HepG2 (cell line): ENCODE data around the gene PSEN2. TPM values are rescaled to one million over a fixed set of nuclear protein-coding genes. Genes with fewer than 3 reads are reported as not detected.

Source experiments
- ATAC-seq: fragments of 200-7000 bp; cut with Tn5 transposase; 3 replicates; pipeline ENCODE4 v1.9.1; 2020; ENCODE audit warnings: mild to moderate bottlenecking, moderate library complexity
- BruUV-seq: library from RNA; stranded (reverse); fragments of 400-500 nt; replicated peaks from 2 replicates; lab custom pipeline; 2021; lab: Mats Ljungman, UMichigan
- CTCF ChIA-PET: fragments of 300-600 bp; formaldehyde crosslinking; extraction: SDS; loops from one replicate; lab custom pipeline; 2021; ENCODE audit warnings: low total read pairs, inconsistent platforms, low intra/inter-chr PET ratio; lab: Yijun Ruan, JAX
- POLR2A ChIA-PET: fragments of 350-600 bp; sonication (Branson Sonifier 250); formaldehyde crosslinking; loops from one replicate; lab custom pipeline; 2020; ENCODE audit warnings: antibody characterized with exemption, inconsistent platforms; lab: Yijun Ruan, JAX
- DNase-seq: peaks from one replicate; pipeline ENCODE4 v3.0.0-alpha.2; 2015; ENCODE audit warnings: low spot score
- FAIRE-seq: peaks from 3 replicates; lab custom pipeline; 2011; peaks lifted over from hg19 to GRCh38; lab: Jason Lieb, UNC
- H2AFZ ChIP-seq: one replicate; pipeline ENCODE4 v1.6.1; 2011; ENCODE audit warnings: low read length, inconsistent platforms
- H3K27ac ChIP-seq: fragments of 300-600 bp; 3 replicates; pipeline ENCODE4 v1.8.0; 2011; ENCODE audit warnings: mixed run types, mild to moderate bottlenecking, mixed read lengths, low read length, inconsistent platforms; ENCODE audit not compliant: insufficient read depth; ENCODE audit errors: extremely low read length
- H3K27me3 ChIP-seq, 2 experiments: fragments of 200-600 bp in 1 of 2; 2 replicates in 1 of 2; 3 replicates in 1 of 2; pipeline versions ENCODE4 v1.6.0 to v1.8.0; 2011; ENCODE audit warnings: low read length in 2 of 2, mild to moderate bottlenecking in 2 of 2, moderate library complexity in 2 of 2, inconsistent platforms in 1 of 2; ENCODE audit not compliant: insufficient read depth in 2 of 2, control insufficient read depth in 1 of 2
- H3K36me3 ChIP-seq, 2 experiments: fragments of 200-600 bp in 1 of 2; replicated peaks in 1 of 2; 2 replicates in 1 of 2; 3 replicates in 1 of 2; pipeline versions ENCODE4 v1.5.1 to v1.8.0; 2011; ENCODE audit warnings: low read length in 2 of 2, inconsistent platforms in 1 of 2; ENCODE audit not compliant: insufficient read depth in 2 of 2, control insufficient read depth in 1 of 2
- H3K4me1 ChIP-seq: 2 replicates; pipeline ENCODE4 v1.5.1; 2012; ENCODE audit warnings: low read length, inconsistent platforms; ENCODE audit not compliant: insufficient read depth
- H3K4me2 ChIP-seq: 2 replicates; pipeline ENCODE4 v1.6.0; 2011; ENCODE audit warnings: low read depth, low read length, inconsistent platforms
- H3K4me3 ChIP-seq, 3 experiments: fragments of 200-600 bp in 1 of 3; sonication (generic), shearing (Covaris generic) in 1 of 3; replicated peaks in 1 of 3; 2 replicates each; pipeline ENCODE4 v1.5.1; 2011 to 2016; ENCODE audit warnings: low read length in 3 of 3, inconsistent platforms in 2 of 3, low read depth in 2 of 3, mild to moderate bottlenecking in 2 of 3, control low read depth in 1 of 3, mixed read lengths in 1 of 3; ENCODE audit not compliant: insufficient read depth in 1 of 3
- H3K79me2 ChIP-seq: one replicate; pipeline ENCODE4 v1.6.1; 2011; ENCODE audit warnings: low read length, inconsistent platforms; ENCODE audit not compliant: insufficient read depth
- H3K9ac ChIP-seq: 2 replicates; pipeline ENCODE4 v1.6.0; 2011; ENCODE audit warnings: mild to moderate bottlenecking, low read depth, low read length, inconsistent platforms; ENCODE audit not compliant: insufficient read depth
- H3K9me3 ChIP-seq: 2 replicates; pipeline ENCODE4 v1.5.1; 2012; ENCODE audit warnings: mild to moderate bottlenecking, low read length
- H4K20me1 ChIP-seq: 2 replicates; pipeline ENCODE4 v1.6.0; 2011; ENCODE audit warnings: inconsistent platforms, mild to moderate bottlenecking, low read length, moderate library complexity; ENCODE audit not compliant: insufficient read depth
- AKAP8 ChIP-seq: sonication (generic); formaldehyde crosslinking; IDR thresholded peaks from 2 replicates; pipeline ENCODE4 v1.5.1; 2020; ENCODE audit warnings: mild to moderate bottlenecking, missing genetic modification reagents
- ATF7-NPFF ChIP-seq: sonication (generic); formaldehyde crosslinking; IDR thresholded peaks from 2 replicates; pipeline ENCODE4 v1.8.1; 2023; ENCODE audit warnings: mild to moderate bottlenecking, low read depth, missing genetic modification reagents, moderate library complexity
- CBX5 ChIP-seq: sonication (generic); formaldehyde crosslinking; IDR thresholded peaks from 2 replicates; pipeline ENCODE4 v1.4.0; 2020; ENCODE audit warnings: missing genetic modification reagents, borderline replicate concordance
- FOXA1 ChIP-seq, 2 experiments: fragments of 450-650 bp in 1 of 2; sonication (generic) in 1 of 2; formaldehyde crosslinking in 1 of 2; IDR thresholded peaks; 2 replicates each; pipeline versions ENCODE4 v1.4.0 to v1.6.1; 2016 to 2020; ENCODE audit warnings: missing genetic modification reagents in 1 of 2
- HNRNPL ChIP-seq: fragments of 200-400 bp; formaldehyde crosslinking; IDR thresholded peaks from 2 replicates; pipeline ENCODE4 v1.6.1; 2017; ENCODE audit warnings: mild to moderate bottlenecking, low read depth, low read length
- KLF16 ChIP-seq, 2 experiments: sonication (generic) in 1 of 2; formaldehyde crosslinking in 1 of 2; IDR thresholded peaks; 2 replicates each; pipeline versions ENCODE4 v1.6.1 to v1.8.0; 2016 to 2023; ENCODE audit warnings: missing genetic modification reagents in 2 of 2, missing compliant biosample characterization in 1 of 2
- KLF6 ChIP-seq: IDR thresholded peaks from 2 replicates; pipeline ENCODE4 v1.8.0; 2016; ENCODE audit warnings: missing biosample characterization, missing genetic modification reagents
- LRRFIP1 ChIP-seq: sonication (generic); formaldehyde crosslinking; conservative IDR thresholded peaks from 2 replicates; pipeline ENCODE4 v1.4.0; 2020; ENCODE audit warnings: missing genetic modification reagents
- NFE2L2 ChIP-seq: fragments of 150-350 bp; IDR thresholded peaks from 2 replicates; pipeline ENCODE4 v1.6.1; 2014; ENCODE audit warnings: low read length
- SALL2 ChIP-seq: sonication (generic); formaldehyde crosslinking; IDR thresholded peaks from 2 replicates; pipeline ENCODE4 v1.8.1; 2023; ENCODE audit warnings: mild to moderate bottlenecking, missing genetic modification reagents, inconsistent platforms
- SNAPC2 ChIP-seq: sonication (generic); formaldehyde crosslinking; IDR thresholded peaks from 2 replicates; pipeline ENCODE4 v1.8.1; 2022; ENCODE audit warnings: mild to moderate bottlenecking, missing genetic modification reagents
- ZFP1 ChIP-seq: IDR thresholded peaks from 2 replicates; pipeline ENCODE4 v1.6.1; 2016
- ZNF281 ChIP-seq: sonication (generic); formaldehyde crosslinking; IDR thresholded peaks from 2 replicates; pipeline ENCODE4 v1.4.0; 2020; ENCODE audit warnings: missing genetic modification reagents, borderline replicate concordance
- ZNF614 ChIP-seq: IDR thresholded peaks from 2 replicates; pipeline ENCODE4 v1.6.1; 2018; ENCODE audit warnings: missing biosample characterization, missing genetic modification reagents, inconsistent platforms, borderline replicate concordance
- ZNF768 ChIP-seq: sonication (generic); formaldehyde crosslinking; IDR thresholded peaks from 2 replicates; pipeline ENCODE4 v1.4.0; 2020; ENCODE audit warnings: missing genetic modification reagents
- ZNF782 ChIP-seq: sonication (generic); formaldehyde crosslinking; IDR thresholded peaks from 2 replicates; pipeline ENCODE4 v1.4.0; 2020; ENCODE audit warnings: missing genetic modification reagents, mild to moderate bottlenecking, borderline replicate concordance
- WGBS: methylation state at CpG from one replicate; pipeline ENCODE4 v1.1.6; 2017; ENCODE audit warnings: low lambda C conversion rate; 5-methylcytosine and 5-hydroxymethylcytosine counted together
- in situ Hi-C: cut with HindIII; loops from 2 replicates; pipeline ENCODE4 v1.10.0; 2017; ENCODE audit warnings: low pct_unique_long_range_greater_than_20kb; ENCODE audit not compliant: extremely low pct_ligation_motif_present
- intact Hi-C: fragments of 100-400 bp; cut with micrococcal nuclease; formaldehyde crosslinking; loops from one replicate; pipeline ENCODE4 v1.10.0; 2022; ENCODE audit not compliant: unreplicated experiment
- polyA plus RNA-seq, 8 experiments: library from polyadenylated mRNA; depleted of rRNA in 3 of 8; stranded (reverse) in 7 of 8; unstranded in 1 of 8; fragments of >200 nt; fragmentation: Illumina TruSeq in 4 of 8; extraction: Trizol in 4 of 8; gene quantifications; 2 replicates each; pipeline versions ENCODE4 v1.2.1 to v1.2.3, GENCODE V29; 2011 to 2016; ENCODE audit warnings: low read depth in 4 of 8, missing spikeins in 1 of 8, mixed read lengths in 1 of 8; ENCODE audit not compliant: insufficient read depth in 1 of 8
- total RNA-seq, 5 experiments: library from RNA; depleted of rRNA; stranded (reverse); fragments of >200 nt; fragmentation: Illumina TruSeq; extraction: Trizol; gene quantifications; 2 replicates each; pipeline ENCODE4 v1.2.3, GENCODE V29; 2016; ENCODE audit warnings: low read depth in 1 of 5

The PSEN2 gene
- total and polyA plus RNA-seq, 2 of the 13 experiments (the other 11 are each of a cell fraction or from before 2014, with no cell fraction given): 5.9 to 13.1 TPM

GRCh38 chr1:226868726-226869125 lies 1.7 kb upstream of the PSEN2 start:
- WGBS: 53% methylated on average over 1 of the region's 1 CpG
- no peak for FAIRE-seq
- intact Hi-C loops: no loop called here
- Histone ChIP-seq H3K4me2 (no peak overlapping the region), H3K27me3 (peaks cover 0 to 3% of the 10 kb centered on the region in 2 experiments; a peak in 2 of 5 replicates), H3K9ac (no peak overlapping the region), H3K4me1 (peaks cover 40% of the 10 kb centered on the region), H3K36me3 (no peaks in the 10 kb centered on the region), H4K20me1 (no peaks in the 10 kb centered on the region)
- DNase-seq: no peak
- in situ Hi-C loops: no loop called here
- no TSS peak for BruUV-seq
- POLR2A ChIA-PET: no interaction called here
- ATAC-seq: no peak
- TF ChIP-seq ATF7-NPFF (no peak), ZNF768 (CRISPR knock-in tag) (no peak), KLF16 (CRISPR knock-in tag; IDR thresholded peaks at IDR 0.05) (no peak), CBX5 (CRISPR knock-in tag) (no peak), LRRFIP1 (CRISPR knock-in tag) (no peak), KLF6 (no peak), ZNF281 (CRISPR knock-in tag) (no peak), AKAP8 (CRISPR knock-in tag) (no peak), HNRNPL (no peak), NFE2L2 (no peak), FOXA1 (IDR thresholded peaks at IDR 0.05) (no peak), FOXA1 (CRISPR knock-in tag; IDR thresholded peaks at IDR 0.05) (no peak), ZNF614 (CRISPR knock-in tag) (no peak), ZFP1 (no peak), SALL2 (CRISPR knock-in tag) (no peak), ZNF782 (CRISPR knock-in tag) (no peak), SNAPC2 (no peak)
- TF ChIP-seq, all 625 proteins: peak for 0
- Histone ChIP-seq H3K4me3 (no peak overlapping the region), H3K27ac (no peak overlapping the region), H3K79me2 (no peaks in the 10 kb centered on the region), H3K9me3 (no peaks in the 10 kb centered on the region), H2AFZ (no peak overlapping the region)
- CTCF ChIA-PET: no interaction called here
